ENCODE data around the gene ARID1B. TPM values are rescaled to one million over a fixed set of nuclear protein-coding genes. Genes with fewer than 3 reads are reported as not detected.

The ARID1B gene
- total and polyA plus RNA-seq, 2 of the 13 experiments (the other 11 are each of a cell fraction or from before 2014, with no cell fraction given): 20.1 to 32.6 TPM

GRCh38 chr6:157170535-157170934 is 393.4 kb downstream of the ARID1B start:
- H3K4me2 ChIP-seq (ENCODE audit: low read depth, low read length): no peak overlapping the region
- H2AFZ ChIP-seq (ENCODE audit: low read length): no peak overlapping the region
- H3K9ac ChIP-seq (ENCODE audit: insufficient read depth, low read depth, low read length): no peak overlapping the region
- H3K4me1 ChIP-seq (ENCODE audit: insufficient read depth, low read length): no peaks in the 10 kb centered on the region
- DNase-seq (ENCODE audit: low spot score): no peak
- peaks cover 4 to 45% of the 10 kb centered on the region in 2 experiments for H3K36me3 ChIP-seq (replicated peaks in 1 of 2; ENCODE audit: control insufficient read depth in 1 of 2, insufficient read depth in 2 of 2, low read length in 2 of 2)
- no peaks in the 10 kb centered on the region for H3K79me2 ChIP-seq (ENCODE audit: insufficient read depth, low read length)
- no peak overlapping the region for H3K27ac ChIP-seq (ENCODE audit: extremely low read length, insufficient read depth, low read length)
- no peaks in the 10 kb centered on the region for H3K27me3 ChIP-seq (ENCODE audit: control insufficient read depth in 1 of 2, insufficient read depth in 2 of 2, low read length in 2 of 2)
- in situ Hi-C loops (cut with HindIII; ENCODE audit: extremely low pct_ligation_motif_present, low pct_unique_long_range_greater_than_20kb) (no loop called here), intact Hi-C loops (cut with micrococcal nuclease; ENCODE audit: unreplicated experiment) (no loop called here)
- no peaks in the 10 kb centered on the region for H3K9me3 ChIP-seq (ENCODE audit: low read length)
- WGBS (ENCODE audit: low lambda C conversion rate): 96% methylated on average over 9 of the region's 9 CpGs
- CTCF ChIA-PET (ENCODE audit: low intra/inter-chr PET ratio, low total read pairs): no interaction called here
- ATAC-seq: no peak; the same call in 2 of the 3 replicates
- H4K20me1 ChIP-seq (ENCODE audit: insufficient read depth, low read length): no peaks in the 10 kb centered on the region
- TF ChIP-seq KDM3A (CRISPR knock-in tag; IDR thresholded peaks at IDR 0.05; ENCODE audit: low read depth): no peak
- TF ChIP-seq ZNF781 (CRISPR knock-in tag; IDR thresholded peaks at IDR 0.05; ENCODE audit: borderline replicate concordance, not compliant biosample characterization): no peak
- no peak for TF ChIP-seq HINFP (CRISPR knock-in tag; IDR thresholded peaks at IDR 0.05; ENCODE audit: low read depth)
- TF ChIP-seq ZKSCAN1 (IDR thresholded peaks at IDR 0.05; ENCODE audit: low read length): no peak
- no peak for TF ChIP-seq ZNF264 (CRISPR knock-in tag; IDR thresholded peaks at IDR 0.05)
- no peak for TF ChIP-seq ZMAT3 (CRISPR knock-in tag; conservative IDR thresholded peaks at IDR 0.05)
- TF ChIP-seq ZNF740 (CRISPR knock-in tag; IDR thresholded peaks at IDR 0.05): no peak
- TF ChIP-seq ZNF292 (CRISPR knock-in tag; IDR thresholded peaks at IDR 0.05; ENCODE audit: borderline replicate concordance, low read depth): no peak
- TF ChIP-seq TFDP1 (CRISPR knock-in tag; IDR thresholded peaks at IDR 0.05; ENCODE audit: borderline replicate concordance): no peak
- TF ChIP-seq IKZF5 (CRISPR knock-in tag; IDR thresholded peaks at IDR 0.05): no peak
- TF ChIP-seq HOXA9 (CRISPR knock-in tag; IDR thresholded peaks at IDR 0.05; ENCODE audit: borderline replicate concordance): no peak
- no peak for TF ChIP-seq ESRRA (CRISPR knock-in tag; IDR thresholded peaks at IDR 0.05; ENCODE audit: low read depth)
- no peak for TF ChIP-seq ZNF558 (CRISPR knock-in tag; IDR thresholded peaks at IDR 0.05; ENCODE audit: borderline replicate concordance)
- no peak for TF ChIP-seq ISL2 (CRISPR knock-in tag; IDR thresholded peaks at IDR 0.05)
- no peak for TF ChIP-seq ZBTB34 (CRISPR knock-in tag; IDR thresholded peaks at IDR 0.05)
- no peak for TF ChIP-seq PHB2 (IDR thresholded peaks at IDR 0.05; ENCODE audit: partially characterized antibody)
- no peak for TF ChIP-seq PBX2 (CRISPR knock-in tag; IDR thresholded peaks at IDR 0.05)
- POLR2A ChIA-PET: no interaction called here
- no TSS peak for BruUV-seq (replicated peaks)
- no peak overlapping the region for H3K4me3 ChIP-seq (replicated peaks in 1 of 3; ENCODE audit: insufficient read depth in 1 of 3, low read depth in 2 of 3, low read length in 3 of 3)
- FAIRE-seq: no peak
